HepG2 (cell line): ENCODE results near the gene FAM240A. TPM values are rescaled to one million over a fixed set of nuclear protein-coding genes. Genes with fewer than 3 reads are reported as not detected.

Experiments
- ATAC-seq: fragments of 200-7000 bp; cut with Tn5 transposase; 3 replicates; pipeline ENCODE4 v1.9.1; 2020; ENCODE audit warnings: mild to moderate bottlenecking, moderate library complexity
- BruUV-seq: library from RNA; stranded (reverse); fragments of 400-500 nt; replicated peaks from 2 replicates; lab custom pipeline; 2021; lab: Mats Ljungman, UMichigan
- CTCF ChIA-PET: fragments of 300-600 bp; formaldehyde crosslinking; extraction: SDS; loops from one replicate; lab custom pipeline; 2021; ENCODE audit warnings: low total read pairs, inconsistent platforms, low intra/inter-chr PET ratio; lab: Yijun Ruan, JAX
- POLR2A ChIA-PET: fragments of 350-600 bp; sonication (Branson Sonifier 250); formaldehyde crosslinking; loops from one replicate; lab custom pipeline; 2020; ENCODE audit warnings: antibody characterized with exemption, inconsistent platforms; lab: Yijun Ruan, JAX
- DNase-seq: peaks from one replicate; pipeline ENCODE4 v3.0.0-alpha.2; 2015; ENCODE audit warnings: low spot score
- FAIRE-seq: peaks from 3 replicates; lab custom pipeline; 2011; peaks lifted over from hg19 to GRCh38; lab: Jason Lieb, UNC
- H2AFZ ChIP-seq: one replicate; pipeline ENCODE4 v1.6.1; 2011; ENCODE audit warnings: low read length, inconsistent platforms
- H3K27ac ChIP-seq: fragments of 300-600 bp; 3 replicates; pipeline ENCODE4 v1.8.0; 2011; ENCODE audit warnings: mixed run types, mild to moderate bottlenecking, mixed read lengths, low read length, inconsistent platforms; ENCODE audit not compliant: insufficient read depth; ENCODE audit errors: extremely low read length
- H3K27me3 ChIP-seq, 2 experiments: fragments of 200-600 bp in 1 of 2; 2 replicates in 1 of 2; 3 replicates in 1 of 2; pipeline versions ENCODE4 v1.6.0 to v1.8.0; 2011; ENCODE audit warnings: low read length in 2 of 2, mild to moderate bottlenecking in 2 of 2, moderate library complexity in 2 of 2, inconsistent platforms in 1 of 2; ENCODE audit not compliant: insufficient read depth in 2 of 2, control insufficient read depth in 1 of 2
- H3K36me3 ChIP-seq, 2 experiments: fragments of 200-600 bp in 1 of 2; replicated peaks in 1 of 2; 2 replicates in 1 of 2; 3 replicates in 1 of 2; pipeline versions ENCODE4 v1.5.1 to v1.8.0; 2011; ENCODE audit warnings: low read length in 2 of 2, inconsistent platforms in 1 of 2; ENCODE audit not compliant: insufficient read depth in 2 of 2, control insufficient read depth in 1 of 2
- H3K4me1 ChIP-seq: 2 replicates; pipeline ENCODE4 v1.5.1; 2012; ENCODE audit warnings: low read length, inconsistent platforms; ENCODE audit not compliant: insufficient read depth
- H3K4me2 ChIP-seq: 2 replicates; pipeline ENCODE4 v1.6.0; 2011; ENCODE audit warnings: low read depth, low read length, inconsistent platforms
- H3K4me3 ChIP-seq, 3 experiments: fragments of 200-600 bp in 1 of 3; sonication (generic), shearing (Covaris generic) in 1 of 3; replicated peaks in 1 of 3; 2 replicates each; pipeline ENCODE4 v1.5.1; 2011 to 2016; ENCODE audit warnings: low read length in 3 of 3, inconsistent platforms in 2 of 3, low read depth in 2 of 3, mild to moderate bottlenecking in 2 of 3, control low read depth in 1 of 3, mixed read lengths in 1 of 3; ENCODE audit not compliant: insufficient read depth in 1 of 3
- H3K79me2 ChIP-seq: one replicate; pipeline ENCODE4 v1.6.1; 2011; ENCODE audit warnings: low read length, inconsistent platforms; ENCODE audit not compliant: insufficient read depth
- H3K9ac ChIP-seq: 2 replicates; pipeline ENCODE4 v1.6.0; 2011; ENCODE audit warnings: mild to moderate bottlenecking, low read depth, low read length, inconsistent platforms; ENCODE audit not compliant: insufficient read depth
- H3K9me3 ChIP-seq: 2 replicates; pipeline ENCODE4 v1.5.1; 2012; ENCODE audit warnings: mild to moderate bottlenecking, low read length
- H4K20me1 ChIP-seq: 2 replicates; pipeline ENCODE4 v1.6.0; 2011; ENCODE audit warnings: inconsistent platforms, mild to moderate bottlenecking, low read length, moderate library complexity; ENCODE audit not compliant: insufficient read depth
- ELF1 ChIP-seq: sonication (generic); formaldehyde crosslinking; IDR thresholded peaks from 2 replicates; pipeline ENCODE4 v1.4.0; 2020; ENCODE audit warnings: missing genetic modification reagents
- FOXP4 ChIP-seq: sonication (generic); formaldehyde crosslinking; IDR thresholded peaks from 2 replicates; pipeline ENCODE4 v1.4.0; 2020; ENCODE audit warnings: missing genetic modification reagents
- IRF2 ChIP-seq: IDR thresholded peaks from 2 replicates; pipeline ENCODE4 v1.6.1; 2018; ENCODE audit warnings: missing genetic modification reagents, missing compliant biosample characterization
- NCOR1 ChIP-seq: fragments of 200-600 bp; sonication (generic); IDR thresholded peaks from 2 replicates; pipeline ENCODE4 v1.7.0; 2017; ENCODE audit warnings: antibody characterized with exemption, low read length, borderline replicate concordance
- ZBTB26 ChIP-seq: IDR thresholded peaks from 2 replicates; pipeline ENCODE4 v1.6.1; 2016; ENCODE audit warnings: missing compliant biosample characterization, missing genetic modification reagents, borderline replicate concordance
- ZBTB43 ChIP-seq: sonication (generic); formaldehyde crosslinking; conservative IDR thresholded peaks from 2 replicates; pipeline ENCODE4 v1.4.0; 2020; ENCODE audit warnings: missing genetic modification reagents
- ZNF33B ChIP-seq: sonication (generic); formaldehyde crosslinking; IDR thresholded peaks from 2 replicates; pipeline ENCODE4 v1.5.1; 2020; ENCODE audit warnings: mild to moderate bottlenecking, missing genetic modification reagents
- ZNF367 ChIP-seq: sonication (generic); formaldehyde crosslinking; IDR thresholded peaks from 2 replicates; pipeline ENCODE4 v1.4.0; 2020; ENCODE audit warnings: missing genetic modification reagents, borderline replicate concordance
- ZNF460 ChIP-seq: sonication (generic); formaldehyde crosslinking; IDR thresholded peaks from 2 replicates; pipeline ENCODE4 v1.5.1; 2020; ENCODE audit warnings: missing genetic modification reagents, mild to moderate bottlenecking, borderline replicate concordance
- ZSCAN20 ChIP-seq: sonication (generic); formaldehyde crosslinking; IDR thresholded peaks from 2 replicates; pipeline ENCODE4 v1.4.0; 2020; ENCODE audit warnings: missing genetic modification reagents, mild to moderate bottlenecking, borderline replicate concordance
- WGBS: methylation state at CpG from one replicate; pipeline ENCODE4 v1.1.6; 2017; ENCODE audit warnings: low lambda C conversion rate; 5-methylcytosine and 5-hydroxymethylcytosine counted together
- in situ Hi-C: cut with HindIII; loops from 2 replicates; pipeline ENCODE4 v1.10.0; 2017; ENCODE audit warnings: low pct_unique_long_range_greater_than_20kb; ENCODE audit not compliant: extremely low pct_ligation_motif_present
- intact Hi-C: fragments of 100-400 bp; cut with micrococcal nuclease; formaldehyde crosslinking; loops from one replicate; pipeline ENCODE4 v1.10.0; 2022; ENCODE audit not compliant: unreplicated experiment
- polyA plus RNA-seq, 8 experiments: library from polyadenylated mRNA; depleted of rRNA in 3 of 8; stranded (reverse) in 7 of 8; unstranded in 1 of 8; fragments of >200 nt; fragmentation: Illumina TruSeq in 4 of 8; extraction: Trizol in 4 of 8; gene quantifications; 2 replicates each; pipeline versions ENCODE4 v1.2.1 to v1.2.3, GENCODE V29; 2011 to 2016; ENCODE audit warnings: low read depth in 4 of 8, missing spikeins in 1 of 8, mixed read lengths in 1 of 8; ENCODE audit not compliant: insufficient read depth in 1 of 8
- total RNA-seq, 5 experiments: library from RNA; depleted of rRNA; stranded (reverse); fragments of >200 nt; fragmentation: Illumina TruSeq; extraction: Trizol; gene quantifications; 2 replicates each; pipeline ENCODE4 v1.2.3, GENCODE V29; 2016; ENCODE audit warnings: low read depth in 1 of 5

FAM240A gene
- total and polyA plus RNA-seq, 2 of the 13 experiments (the other 11 are each of a cell fraction or from before 2014, with no cell fraction given): not detected

- peak; percentile 96 for TF ChIP-seq FOXP4 (CRISPR knock-in tag)
- peak; percentile 92; the same call in 1 of the 2 replicates for TF ChIP-seq ZSCAN20 (CRISPR knock-in tag)
- TF ChIP-seq ZBTB26 (CRISPR knock-in tag): no peak
- TF ChIP-seq ELF1: no peak
- no peak for TF ChIP-seq IRF2 (CRISPR knock-in tag)
- TF ChIP-seq NCOR1: no peak
- no peak for TF ChIP-seq ZNF367 (CRISPR knock-in tag)
Observed at GRCh38 chr3:46566040-46566641, 46.2 kb upstream of the FAM240A start, which contains the start of gene LRRC2 (continued).

GRCh38 chr3:46571684-46572083 is 40.6 kb upstream of the FAM240A start:
- Histone ChIP-seq H3K36me3 (no peaks in the 10 kb centered on the region), H3K4me1 (peaks cover 36% of the 10 kb centered on the region), H3K27me3 (no peaks in the 10 kb centered on the region), H3K9ac (no peak overlapping the region), H3K27ac (no peak overlapping the region)
- CTCF ChIA-PET: no interaction called here
- ATAC-seq: no peak
- no peak for TF ChIP-seq ZNF33B
- no peak for TF ChIP-seq ZBTB43 (CRISPR knock-in tag)
- TF ChIP-seq ZNF460 (CRISPR knock-in tag): no peak
- TF ChIP-seq, all 625 proteins: peak for 0
- intact Hi-C loops: no loop called here
- 56% methylated on average over 3 of the region's 3 CpGs for WGBS
- H4K20me1 ChIP-seq: no peaks in the 10 kb centered on the region
- H3K4me3 ChIP-seq: no peak overlapping the region
- in situ Hi-C loops: no loop called here
- no peak for FAIRE-seq
- H3K9me3 ChIP-seq: no peaks in the 10 kb centered on the region
- POLR2A ChIA-PET: interaction anchor here (0.9 kb wide), 1 partner anchor 14 kb away, joined by 3 read pairs; no protein-coding TSS in a partner anchor
- no peak overlapping the region for H3K4me2 ChIP-seq
- BruUV-seq: no TSS peak
- no peaks in the 10 kb centered on the region for H3K79me2 ChIP-seq
- no peak for DNase-seq
- H2AFZ ChIP-seq: no peak overlapping the region
